Measurements from ENCODE around the gene GLI3.

The GLI3 gene

GRCh38 chr7:42099470-42100155 is 137.4 kb downstream of the GLI3 start:
- no peak for DNase-seq

- DNase-seq: no peak
These were observed 137.9 kb downstream of the GLI3 start for GRCh38 chr7:42099066-42099465.

GRCh38 chr7:42097752-42098151 is 139.3 kb downstream of the GLI3 start:
- DNase-seq: no peak

- no peak for DNase-seq
These were observed 140.1 kb downstream of the GLI3 start for GRCh38 chr7:42096681-42097561.

- no peak for DNase-seq
These were observed 140.7 kb downstream of the GLI3 start for GRCh38 chr7:42096268-42096667.

- no peak for DNase-seq
These were observed 141.2 kb downstream of the GLI3 start for GRCh38 chr7:42095791-42096190.

- no peak for DNase-seq
These were observed 143.6 kb downstream of the GLI3 start for GRCh38 chr7:42093349-42093905.

- DNase-seq: no peak
These were observed 145.3 kb downstream of the GLI3 start for GRCh38 chr7:42091461-42092291.

- DNase-seq: no peak
These were observed 146.2 kb downstream of the GLI3 start for GRCh38 chr7:42090806-42091205.

- no peak for DNase-seq
These were observed 147.0 kb downstream of the GLI3 start for GRCh38 chr7:42090056-42090455.

GRCh38 chr7:42087616-42088015 is 149.4 kb downstream of the GLI3 start:
- DNase-seq: no peak

GRCh38 chr7:42085531-42085930 is 151.5 kb downstream of the GLI3 start:
- no peak for DNase-seq

- DNase-seq: no peak
These were observed 152.7 kb downstream of the GLI3 start for GRCh38 chr7:42084263-42084662.

GRCh38 chr7:42083284-42083683 is 153.7 kb downstream of the GLI3 start:
- DNase-seq: no peak

GRCh38 chr7:42082144-42082543 is 154.9 kb downstream of the GLI3 start:
- DNase-seq: no peak

GRCh38 chr7:42081671-42082070 is 155.3 kb downstream of the GLI3 start:
- no peak for DNase-seq

- DNase-seq: no peak
These were observed 156.0 kb downstream of the GLI3 start for GRCh38 chr7:42080841-42081586.

GRCh38 chr7:42077271-42078135 is 159.5 kb downstream of the GLI3 start:
- no peak for DNase-seq

- DNase-seq: no peak
These were observed 160.1 kb downstream of the GLI3 start for GRCh38 chr7:42076870-42077269.

- DNase-seq: no peak
These were observed 161.6 kb downstream of the GLI3 start for GRCh38 chr7:42075418-42075817.

- DNase-seq: no peak
These were observed 162.9 kb downstream of the GLI3 start for GRCh38 chr7:42074076-42074475.
